ENCODE measurements around the gene TFCP2. TPM values are rescaled to one million over a fixed set of nuclear protein-coding genes. Genes with fewer than 3 reads are reported as not detected.
A peak's percentile ranks its signal among the peaks of the same experiment; 100 is the strongest.

TFCP2 gene
- total RNA-seq, 2 experiments from 2014 or later: 27.4 to 27.9 TPM

GRCh38 chr12:51076236-51076930, 96.6 kb downstream of the TFCP2 start:
- no peaks in the 10 kb centered on the region for H3K27me3 Mint-ChIP-seq
- ChIA-PET POLR2A (interaction anchor here (0.8 to 1.5 kb wide), 3 partner anchors 8 to 187 kb away, joined by 3 read pairs; no protein-coding TSS in a partner anchor), CTCF (interaction anchor here (0.9 to 1.1 kb wide), 3 partner anchors 50 to 311 kb away, joined by 3 to 4 read pairs (median 3); partner anchors contain the start of gene SLC11A2)
- DNase-seq (peak; percentile 10), ATAC-seq (peak; percentile 61)
- peaks cover 20% of the 10 kb centered on the region for H3K36me3 Mint-ChIP-seq (ENCODE audit: low read depth)
- peak overlapping the region; percentile 1 for H3K27ac Mint-ChIP-seq
- H3K9me3 Mint-ChIP-seq: peaks cover 1% of the 10 kb centered on the region
- intact Hi-C loops (cut with micrococcal nuclease): no loop called here
- no peak overlapping the region for H3K4me3 Mint-ChIP-seq
- TF ChIP-seq CTCF (IDR thresholded peaks at IDR 0.05): no peak
- peaks cover 16% of the 10 kb centered on the region for H3K4me1 Mint-ChIP-seq (ENCODE audit: low read depth)

GRCh38 chr12:51075390-51075789, 97.5 kb downstream of the TFCP2 start:
- Mint-ChIP-seq H3K36me3 (ENCODE audit: low read depth) (peaks cover 18% of the 10 kb centered on the region), H3K27me3 (no peaks in the 10 kb centered on the region), H3K4me3 (no peak overlapping the region), H3K9me3 (peaks cover 1% of the 10 kb centered on the region), H3K4me1 (ENCODE audit: low read depth) (peaks cover 14% of the 10 kb centered on the region), H3K27ac (no peak overlapping the region)
- ChIA-PET CTCF (interaction anchor here (1.0 to 1.1 kb wide), 3 partner anchors 11 to 266 kb away, joined by 3 to 4 read pairs (median 4); partner anchors contain the start of gene SLC11A2), POLR2A (interaction anchor here (0.7 to 1.5 kb wide), 3 partner anchors 9 to 49 kb away, joined by 3 to 6 read pairs (median 3); no protein-coding TSS in a partner anchor)
- intact Hi-C loops (cut with micrococcal nuclease): no loop called here
- no peak for TF ChIP-seq CTCF (IDR thresholded peaks at IDR 0.05)
- ATAC-seq: no peak
- DNase-seq: no peak

- no peak overlapping the region for H3K27ac Mint-ChIP-seq
- H3K9me3 Mint-ChIP-seq: no peaks in the 10 kb centered on the region
- no peak overlapping the region for H3K4me3 Mint-ChIP-seq
- POLR2A ChIA-PET: interaction anchor here (0.7 to 0.8 kb wide), 2 partner anchors 10 to 12 kb away, joined by 3 read pairs; no protein-coding TSS in a partner anchor
- intact Hi-C loops (cut with micrococcal nuclease): no loop called here
- peaks cover 8% of the 10 kb centered on the region for H3K4me1 Mint-ChIP-seq (ENCODE audit: low read depth)
- no peaks in the 10 kb centered on the region for H3K27me3 Mint-ChIP-seq
- DNase-seq (no peak), ATAC-seq (no peak)
- peaks cover 18% of the 10 kb centered on the region for H3K36me3 Mint-ChIP-seq (ENCODE audit: low read depth)
- TF ChIP-seq CTCF (IDR thresholded peaks at IDR 0.05): no peak
- CTCF ChIA-PET: interaction anchor here (1.1 to 1.3 kb wide), 2 partner anchors 11 to 24 kb away, joined by 4 read pairs; no protein-coding TSS in a partner anchor
Observed at GRCh38 chr12:51071663-51072062, 101.3 kb downstream of the TFCP2 start.

GRCh38 chr12:51070004-51070403, 102.9 kb downstream of the TFCP2 start:
- Mint-ChIP-seq H3K4me3 (no peak overlapping the region), H3K9me3 (no peaks in the 10 kb centered on the region), H3K36me3 (ENCODE audit: low read depth) (peaks cover 18% of the 10 kb centered on the region), H3K27me3 (no peaks in the 10 kb centered on the region), H3K4me1 (ENCODE audit: low read depth) (no peaks in the 10 kb centered on the region), H3K27ac (peak overlapping the region; percentile 35)
- DNase-seq (no peak), ATAC-seq (no peak)
- POLR2A ChIA-PET: interaction anchor here (1.1 kb wide), 1 partner anchor 13 kb away, joined by 3 read pairs; the partner anchor contains the start of gene CSRNP2
- TF ChIP-seq CTCF (IDR thresholded peaks at IDR 0.05): no peak
- CTCF ChIA-PET: interaction anchor here (1.0 kb wide), 1 partner anchor 9 kb away, joined by 3 read pairs; no protein-coding TSS in a partner anchor
- intact Hi-C loops (cut with micrococcal nuclease): no loop called here

- intact Hi-C loops (cut with micrococcal nuclease): no loop called here
- H3K27ac Mint-ChIP-seq: no peak overlapping the region
- DNase-seq: no peak
- ChIA-PET POLR2A (no interaction called here), CTCF (no interaction called here)
- TF ChIP-seq CTCF (IDR thresholded peaks at IDR 0.05): no peak
- no peak overlapping the region for H3K4me3 Mint-ChIP-seq
- no peaks in the 10 kb centered on the region for H3K9me3 Mint-ChIP-seq
- H3K36me3 Mint-ChIP-seq (ENCODE audit: low read depth): peaks cover 16% of the 10 kb centered on the region
- ATAC-seq: no peak
- H3K4me1 Mint-ChIP-seq (ENCODE audit: low read depth): no peaks in the 10 kb centered on the region
- H3K27me3 Mint-ChIP-seq: no peaks in the 10 kb centered on the region
Observed at GRCh38 chr12:51067771-51068170, 105.2 kb downstream of the TFCP2 start.

Measured in activated CD8-positive, alpha-beta T cell treated with anti-CD3 and anti-CD28 coated beads for 36 hours (primary cell).